Measurements from ENCODE around the gene DYNLT5. TPM values are rescaled to one million over a fixed set of nuclear protein-coding genes. Genes with fewer than 3 reads are reported as not detected.
"Not testable (repeated sequence)": the region's sequence is repeated elsewhere in the genome, so short reads cannot be mapped to it uniquely, and the experiment has no call there.

The DYNLT5 gene
- total RNA-seq, 1 experiment from 2014 or later, result not detected

DNA sequence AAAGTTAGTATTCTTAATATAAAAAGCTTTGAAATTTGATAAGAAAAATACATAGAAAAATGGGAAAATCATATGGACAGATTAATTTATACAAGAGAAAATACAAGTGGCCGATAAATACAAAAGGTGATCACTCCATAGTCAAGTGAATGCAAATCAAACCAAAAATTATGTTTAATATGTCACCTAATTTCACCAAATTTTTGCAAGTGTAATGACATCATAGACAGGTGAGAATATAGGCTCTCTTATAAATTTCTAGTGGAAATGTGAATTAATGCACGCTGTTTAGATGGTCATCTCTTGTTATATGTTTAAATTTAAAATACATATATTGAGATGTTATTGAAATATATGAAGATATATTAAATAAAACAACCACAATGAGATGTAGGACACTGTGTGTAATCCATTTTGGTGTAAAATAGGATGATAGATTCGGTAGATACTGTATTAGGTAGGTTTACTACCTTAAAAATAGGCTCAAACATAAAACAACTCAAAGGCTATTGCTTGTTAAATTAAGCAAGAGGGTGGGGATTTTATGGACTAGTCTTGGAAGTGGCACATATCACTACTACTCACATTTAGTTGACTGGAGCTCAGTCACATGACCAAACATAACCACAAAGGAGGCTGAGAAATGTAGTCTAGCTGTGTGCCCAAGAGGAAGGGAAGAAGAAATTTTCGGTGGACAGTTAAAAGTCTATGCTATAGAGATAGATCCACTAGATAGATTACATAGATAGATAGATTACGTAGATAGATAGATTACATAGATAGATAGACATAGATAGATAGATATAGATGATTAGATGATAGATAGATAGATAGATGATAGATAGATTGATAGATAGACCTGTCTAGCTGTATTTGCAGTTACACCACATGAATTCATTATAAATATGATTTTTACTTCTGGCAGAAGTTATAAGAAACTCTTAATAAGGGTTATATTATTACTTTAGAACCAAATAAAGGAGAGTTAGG lies 39.7 kb downstream of the DYNLT5 start:
- no peaks in the 10 kb centered on the region for H3K36me3 ChIP-seq (ENCODE audit: low read depth, low read length)
- no TSS peak for BruUV-seq (replicated peaks)
- no peak overlapping the region for H3K9ac ChIP-seq (ENCODE audit: low read length)
- TF ChIP-seq CTCF (conservative IDR thresholded peaks at IDR 0.05; ENCODE audit: low read depth, low read length), result no peak
- TF ChIP-seq EZH2 (IDR thresholded peaks at IDR 0.05; ENCODE audit: low read length, unreplicated experiment), result no peak
- no peak for TF ChIP-seq EZH2phosphoT487 (IDR thresholded peaks at IDR 0.05; ENCODE audit: borderline replicate concordance, low read length)
- DNase-seq (no peak), ATAC-seq (no peak)
- no peak overlapping the region for H2AFZ ChIP-seq (ENCODE audit: low read length)
- CTCF ChIA-PET, result no interaction called here
- H3K27me3 ChIP-seq (ENCODE audit: low read length), result no peaks in the 10 kb centered on the region
- no peaks in the 10 kb centered on the region for H3K9me2 ChIP-seq (replicated peaks; ENCODE audit: low read length)
- intact Hi-C loops (cut with micrococcal nuclease), result no loop called here
- H3K9me3 ChIP-seq (ENCODE audit: low read length), result no peaks in the 10 kb centered on the region
- H3K4me3 ChIP-seq (ENCODE audit: low read length), result no peak overlapping the region
- POLR2A ChIA-PET (ENCODE audit: unreplicated experiment), result no interaction called here
- no peaks in the 10 kb centered on the region for H3F3A ChIP-seq (ENCODE audit: low read length, unreplicated experiment)
- no peaks in the 10 kb centered on the region for H4K20me1 ChIP-seq (ENCODE audit: low read length)
- H3K4me2 ChIP-seq (ENCODE audit: low read length), result no peak overlapping the region
- peaks cover 9% of the 10 kb centered on the region for H3K4me1 ChIP-seq (ENCODE audit: insufficient read depth, low read length)
- H3K27ac ChIP-seq (ENCODE audit: low read length), result no peak overlapping the region
- no peaks in the 10 kb centered on the region for H3K79me2 ChIP-seq (ENCODE audit: low read length)

GRCh38 chr1:66795839-66796238 lies 43.6 kb downstream of the DYNLT5 start:
- H3K9ac ChIP-seq (ENCODE audit: low read length); H4K20me1 ChIP-seq (ENCODE audit: low read length); POLR2A ChIA-PET (ENCODE audit: unreplicated experiment); intact Hi-C loops (cut with micrococcal nuclease); H3K4me3 ChIP-seq (ENCODE audit: low read length); H3K9me2 ChIP-seq (replicated peaks; ENCODE audit: low read length); H3K4me2 ChIP-seq (ENCODE audit: low read length); H3K36me3 ChIP-seq (ENCODE audit: low read depth, low read length); BruUV-seq (replicated peaks); H3K79me2 ChIP-seq (ENCODE audit: low read length); H3K9me3 ChIP-seq (ENCODE audit: low read length); H3F3A ChIP-seq (ENCODE audit: low read length, unreplicated experiment); H2AFZ ChIP-seq (ENCODE audit: low read length); DNase-seq; H3K4me1 ChIP-seq (ENCODE audit: insufficient read depth, low read length); ATAC-seq; H3K27ac ChIP-seq (ENCODE audit: low read length); CTCF ChIA-PET: not testable (repeated sequence)
- H3K27me3 ChIP-seq (ENCODE audit: low read length), result peaks cover 29% of the 10 kb centered on the region

GRCh38 chr1:66809245-66809644 lies 57.0 kb downstream of the DYNLT5 start:
- ChIA-PET CTCF (no interaction called here), POLR2A (ENCODE audit: unreplicated experiment) (no interaction called here)
- Histone ChIP-seq H3K4me2 (ENCODE audit: low read length) (no peak overlapping the region), H3K9me2 (replicated peaks; ENCODE audit: low read length) (no peaks in the 10 kb centered on the region), H3K9me3 (ENCODE audit: low read length) (no peaks in the 10 kb centered on the region), H3K4me1 (ENCODE audit: insufficient read depth, low read length) (no peaks in the 10 kb centered on the region), H3K79me2 (ENCODE audit: low read length) (no peaks in the 10 kb centered on the region), H3F3A (ENCODE audit: low read length, unreplicated experiment) (no peaks in the 10 kb centered on the region), H3K36me3 (ENCODE audit: low read depth, low read length) (no peaks in the 10 kb centered on the region), H3K4me3 (ENCODE audit: low read length) (no peak overlapping the region), H3K27me3 (ENCODE audit: low read length) (peaks cover 33% of the 10 kb centered on the region), H3K9ac (ENCODE audit: low read length) (no peak overlapping the region), H4K20me1 (ENCODE audit: low read length) (no peaks in the 10 kb centered on the region), H3K27ac (ENCODE audit: low read length) (no peak overlapping the region), H2AFZ (ENCODE audit: low read length) (no peak overlapping the region)
- DNase-seq (no peak), ATAC-seq (no peak)
- intact Hi-C loops (cut with micrococcal nuclease), result no loop called here
- BruUV-seq (replicated peaks), result no TSS peak
- TF ChIP-seq EZH2 (IDR thresholded peaks at IDR 0.05; ENCODE audit: low read length, unreplicated experiment) (no peak), CTCF (conservative IDR thresholded peaks at IDR 0.05; ENCODE audit: low read depth, low read length) (no peak), EZH2phosphoT487 (IDR thresholded peaks at IDR 0.05; ENCODE audit: borderline replicate concordance, low read length) (no peak)
